Astrocyte (in vitro differentiated cells and primary cell): Measurements from ENCODE around the gene ZCCHC24. TPM values are rescaled to one million over a fixed set of nuclear protein-coding genes. Genes with fewer than 3 reads are reported as not detected.

Source experiments
- DNase-seq: peaks from one replicate; pipeline ENCODE4 v3.0.0-alpha.2; 2010; ENCODE audit warnings: low read depth
- FAIRE-seq: peaks from 2 replicates; lab custom pipeline; 2011; peaks lifted over from hg19 to GRCh38; lab: Jason Lieb, UNC
- H2AFZ ChIP-seq: 2 replicates; pipeline ENCODE4 v1.6.0; 2012; ENCODE audit warnings: low read depth, low read length, inconsistent platforms
- H3K27ac ChIP-seq: 2 replicates; pipeline ENCODE4 v1.5.1; 2011; ENCODE audit warnings: low read depth, low read length, inconsistent platforms
- H3K27me3 ChIP-seq: 2 replicates; pipeline ENCODE4 v1.6.0; 2011; ENCODE audit warnings: low read length, inconsistent platforms; ENCODE audit not compliant: insufficient read depth
- H3K36me3 ChIP-seq: 2 replicates; pipeline ENCODE4 v1.5.1; 2011; ENCODE audit warnings: low read length, inconsistent platforms; ENCODE audit not compliant: insufficient read depth
- H3K4me1 ChIP-seq: 2 replicates; pipeline ENCODE4 v1.5.1; 2011; ENCODE audit warnings: low read length, inconsistent platforms; ENCODE audit not compliant: insufficient read depth
- H3K4me2 ChIP-seq: 2 replicates; pipeline ENCODE4 v1.6.0; 2012; ENCODE audit warnings: low read length, inconsistent platforms
- H3K4me3 ChIP-seq: 2 replicates; pipeline ENCODE4 v1.5.1; 2011; ENCODE audit warnings: low read depth, mild to moderate bottlenecking, low read length, inconsistent platforms; ENCODE audit not compliant: insufficient read depth
- H3K79me2 ChIP-seq: 2 replicates; pipeline ENCODE4 v1.6.0; 2012; ENCODE audit warnings: mild to moderate bottlenecking, low read length, inconsistent platforms; ENCODE audit not compliant: insufficient read depth
- H3K9ac ChIP-seq: 2 replicates; pipeline ENCODE4 v1.6.0; 2012; ENCODE audit warnings: mild to moderate bottlenecking, low read length, inconsistent platforms
- H3K9me3 ChIP-seq: 2 replicates; pipeline ENCODE4 v1.5.1; 2012; ENCODE audit warnings: low read depth, mild to moderate bottlenecking, low read length, inconsistent platforms; ENCODE audit not compliant: insufficient read depth
- H4K20me1 ChIP-seq: 2 replicates; pipeline ENCODE4 v1.6.0; 2012; ENCODE audit warnings: low read length, inconsistent platforms; ENCODE audit not compliant: insufficient read depth
- H3K27ac Mint-ChIP-seq: one replicate; pipeline ENCODE4 v1.8.0; 2021; ENCODE audit warnings: mild to moderate bottlenecking, mixed read lengths; ENCODE audit not compliant: unreplicated experiment
- H3K27me3 Mint-ChIP-seq: one replicate; pipeline ENCODE4 v1.8.0; 2021; ENCODE audit warnings: low read depth, mixed read lengths; ENCODE audit not compliant: unreplicated experiment
- H3K36me3 Mint-ChIP-seq: one replicate; pipeline ENCODE4 v1.8.0; 2021; ENCODE audit warnings: low read depth, mixed read lengths; ENCODE audit not compliant: unreplicated experiment
- H3K4me1 Mint-ChIP-seq: one replicate; pipeline ENCODE4 v1.8.0; 2021; ENCODE audit warnings: low read depth, mixed read lengths; ENCODE audit not compliant: unreplicated experiment
- H3K4me3 Mint-ChIP-seq: one replicate; pipeline ENCODE4 v1.8.0; 2021; ENCODE audit warnings: mild to moderate bottlenecking, moderate library complexity, mixed read lengths; ENCODE audit not compliant: unreplicated experiment
- H3K9me3 Mint-ChIP-seq: one replicate; pipeline ENCODE4 v1.8.0; 2021; ENCODE audit warnings: mild to moderate bottlenecking, mixed read lengths; ENCODE audit not compliant: unreplicated experiment
- EZH2 ChIP-seq: IDR thresholded peaks from 2 replicates; pipeline ENCODE4 v1.6.1; 2012; ENCODE audit warnings: mild to moderate bottlenecking, low read length, inconsistent platforms; ENCODE audit not compliant: insufficient read depth
- total RNA-seq: library from RNA; stranded (reverse); gene quantifications from 2 replicates; pipeline ENCODE4 v1.2.1, GENCODE V29; 2021
- TF ChIP-seq, protein P1 (sequence below): IDR thresholded peaks from 2 replicates; pipeline ENCODE4 v1.5.1; 2011; ENCODE audit warnings: low read depth, mild to moderate bottlenecking, inconsistent platforms, low read length, moderate library complexity; ENCODE audit not compliant: insufficient read depth

ZCCHC24 gene
- total RNA-seq, 1 donor from 2014 or later: 21.4 TPM

DNA sequence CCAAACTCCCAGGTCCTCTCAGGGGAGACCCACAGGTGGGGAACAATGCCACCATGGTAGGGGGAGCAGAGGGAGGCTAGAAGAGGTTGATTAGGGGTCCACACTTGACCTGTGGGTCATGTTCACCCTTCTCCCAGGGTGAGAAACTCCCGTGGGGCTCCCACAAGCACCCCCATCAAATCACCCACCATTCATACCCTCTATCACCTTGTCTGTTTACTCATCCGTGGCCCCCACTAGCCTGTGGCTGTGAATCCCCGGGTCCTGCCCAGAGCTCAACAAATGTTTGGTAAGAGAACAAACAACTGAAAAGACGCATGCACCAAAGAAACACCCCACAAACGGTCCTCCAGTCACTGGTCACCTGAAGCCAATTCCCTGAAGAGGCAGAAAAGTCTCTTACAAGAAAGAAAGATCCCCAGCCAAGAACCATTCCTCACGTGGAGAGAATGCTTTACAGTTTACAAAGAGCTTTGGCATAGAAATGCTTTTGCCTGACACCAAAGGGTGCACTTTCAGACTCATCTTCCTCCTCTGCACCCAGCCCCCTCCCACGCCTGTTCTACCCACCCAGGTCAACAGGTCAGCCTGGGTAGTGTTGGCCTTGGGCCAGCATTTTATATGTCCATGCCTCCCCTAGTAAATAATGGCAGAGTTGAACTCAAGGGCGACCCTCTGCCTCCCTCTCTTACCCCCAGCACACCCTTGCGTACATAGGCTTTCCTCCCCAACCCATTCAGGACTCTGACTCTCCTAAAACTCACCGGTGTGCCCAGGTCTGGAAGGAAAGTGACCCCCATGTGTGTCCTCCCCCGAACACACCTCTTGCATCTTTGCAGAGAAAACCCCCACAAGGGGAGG, 1.9 kb downstream of the ZCCHC24 start:
- Mint-ChIP-seq H3K9me3 (no peaks in the 10 kb centered on the region), H3K4me3 (peak overlapping the region; percentile 93), H3K27me3 (no peaks in the 10 kb centered on the region), H3K27ac (peak overlapping the region; percentile 88), H3K36me3 (peaks cover 2% of the 10 kb centered on the region), H3K4me1 (peaks cover 39% of the 10 kb centered on the region)
- peaks cover 58% of the 10 kb centered on the region for H4K20me1 ChIP-seq
- no peak for DNase-seq
- peak overlapping the region; percentile 64 for H3K27ac ChIP-seq
- peak overlapping the region; percentile 98 for H3K4me2 ChIP-seq
- peaks cover 44% of the 10 kb centered on the region for H3K4me1 ChIP-seq
- no peaks in the 10 kb centered on the region for H3K27me3 ChIP-seq
- peaks cover 56% of the 10 kb centered on the region for H3K79me2 ChIP-seq
- peak overlapping the region; percentile 77 for H3K4me3 ChIP-seq
- no peak for FAIRE-seq
- no peak overlapping the region for H2AFZ ChIP-seq
- TF ChIP-seq EZH2: no peak
- TF ChIP-seq, protein P1, sequence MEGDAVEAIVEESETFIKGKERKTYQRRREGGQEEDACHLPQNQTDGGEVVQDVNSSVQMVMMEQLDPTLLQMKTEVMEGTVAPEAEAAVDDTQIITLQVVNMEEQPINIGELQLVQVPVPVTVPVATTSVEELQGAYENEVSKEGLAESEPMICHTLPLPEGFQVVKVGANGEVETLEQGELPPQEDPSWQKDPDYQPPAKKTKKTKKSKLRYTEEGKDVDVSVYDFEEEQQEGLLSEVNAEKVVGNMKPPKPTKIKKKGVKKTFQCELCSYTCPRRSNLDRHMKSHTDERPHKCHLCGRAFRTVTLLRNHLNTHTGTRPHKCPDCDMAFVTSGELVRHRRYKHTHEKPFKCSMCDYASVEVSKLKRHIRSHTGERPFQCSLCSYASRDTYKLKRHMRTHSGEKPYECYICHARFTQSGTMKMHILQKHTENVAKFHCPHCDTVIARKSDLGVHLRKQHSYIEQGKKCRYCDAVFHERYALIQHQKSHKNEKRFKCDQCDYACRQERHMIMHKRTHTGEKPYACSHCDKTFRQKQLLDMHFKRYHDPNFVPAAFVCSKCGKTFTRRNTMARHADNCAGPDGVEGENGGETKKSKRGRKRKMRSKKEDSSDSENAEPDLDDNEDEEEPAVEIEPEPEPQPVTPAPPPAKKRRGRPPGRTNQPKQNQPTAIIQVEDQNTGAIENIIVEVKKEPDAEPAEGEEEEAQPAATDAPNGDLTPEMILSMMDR: no peak
- H3K9me3 ChIP-seq: no peaks in the 10 kb centered on the region
- H3K9ac ChIP-seq: peak overlapping the region; percentile 77
- H3K36me3 ChIP-seq: no peaks in the 10 kb centered on the region

- Mint-ChIP-seq H3K36me3 (peaks cover 5% of the 10 kb centered on the region), H3K4me1 (peaks cover 36% of the 10 kb centered on the region), H3K9me3 (no peaks in the 10 kb centered on the region), H3K27me3 (no peaks in the 10 kb centered on the region), H3K4me3 (no peak overlapping the region), H3K27ac (no peak overlapping the region)
- Histone ChIP-seq H3K4me2 (peak overlapping the region; percentile 98), H3K27ac (no peak overlapping the region), H3K9me3 (no peaks in the 10 kb centered on the region), H3K79me2 (peaks cover 68% of the 10 kb centered on the region), H3K27me3 (no peaks in the 10 kb centered on the region), H4K20me1 (peaks cover 70% of the 10 kb centered on the region), H3K4me3 (no peak overlapping the region), H3K4me1 (peaks cover 51% of the 10 kb centered on the region), H3K36me3 (no peaks in the 10 kb centered on the region), H3K9ac (no peak overlapping the region), H2AFZ (no peak overlapping the region)
- no peak for FAIRE-seq
- no peak for TF ChIP-seq EZH2
- TF ChIP-seq, protein P1: no peak
- no peak for DNase-seq
These were observed 3.0 kb downstream of the ZCCHC24 start for GRCh38 chr10:79442171-79443040.
